Fibroblast of lung (primary cell): ENCODE measurements around the gene MSANTD1. TPM values are rescaled to one million over a fixed set of nuclear protein-coding genes. Genes with fewer than 3 reads are reported as not detected.

Source experiments
- DNase-seq, 2 donors: peaks; one replicate each; pipeline versions ENCODE4 v3.0.0 to v3.0.0-alpha.2; 2010; ENCODE audit warnings: low read depth in 2 of 2
- H2AFZ ChIP-seq: 2 replicates; pipeline ENCODE4 v1.5.1; 2012; ENCODE audit warnings: low read length, control low read depth, inconsistent platforms
- H3K27ac ChIP-seq: 2 replicates; pipeline ENCODE4 v1.5.1; 2011; ENCODE audit warnings: low read length, control low read depth; ENCODE audit not compliant: insufficient read depth
- H3K27me3 ChIP-seq: 2 replicates; pipeline ENCODE4 v1.5.1; 2011; ENCODE audit warnings: mild to moderate bottlenecking, low read length; ENCODE audit not compliant: control insufficient read depth, insufficient read depth
- H3K36me3 ChIP-seq: 2 replicates; pipeline ENCODE4 v1.5.1; 2011; ENCODE audit warnings: low read length; ENCODE audit not compliant: control insufficient read depth, insufficient read depth
- H3K4me1 ChIP-seq: 2 replicates; pipeline ENCODE4 v1.5.1; 2011; ENCODE audit warnings: low read length; ENCODE audit not compliant: control insufficient read depth, insufficient read depth; ENCODE audit errors: extremely low read depth
- H3K4me2 ChIP-seq: 2 replicates; pipeline ENCODE4 v1.5.1; 2011; ENCODE audit warnings: low read length, control low read depth; ENCODE audit not compliant: insufficient read depth; ENCODE audit errors: extremely low read depth
- H3K4me3 ChIP-seq, 4 experiments: fragments of 200-600 bp in 1 of 4; sonication (generic) in 1 of 4; replicated peaks in 1 of 4; 2 replicates each; pipeline ENCODE4 v1.5.1; 2011 to 2016; ENCODE audit warnings: low read length in 4 of 4, low read depth in 3 of 4, mild to moderate bottlenecking in 3 of 4, control low read depth in 2 of 4, inconsistent platforms in 1 of 4, mixed read lengths in 1 of 4; ENCODE audit not compliant: insufficient read depth in 1 of 4; ENCODE audit errors: control extremely low read depth in 1 of 4
- H3K79me2 ChIP-seq: 2 replicates; pipeline ENCODE4 v1.5.1; 2012; ENCODE audit warnings: mild to moderate bottlenecking, low read length, inconsistent platforms; ENCODE audit not compliant: control insufficient read depth, insufficient read depth
- H3K9ac ChIP-seq: 2 replicates; pipeline ENCODE4 v1.5.1; 2011; ENCODE audit warnings: mild to moderate bottlenecking, low read length, control low read depth; ENCODE audit not compliant: insufficient read depth
- H3K9me3 ChIP-seq: 2 replicates; pipeline ENCODE4 v1.5.1; 2012; ENCODE audit warnings: low read depth, low read length; ENCODE audit not compliant: control insufficient read depth, insufficient read depth
- H4K20me1 ChIP-seq: 2 replicates; pipeline ENCODE4 v1.5.1; 2011; ENCODE audit warnings: low read length; ENCODE audit not compliant: control insufficient read depth, insufficient read depth; ENCODE audit errors: extremely low read depth
- EZH2 ChIP-seq: IDR thresholded peaks from 2 replicates; pipeline ENCODE4 v1.5.1; 2012; ENCODE audit warnings: low read length, control low read depth, mild to moderate bottlenecking; ENCODE audit errors: missing control alignments
- polyA plus RNA-seq, 2 donors: library from polyadenylated mRNA; depleted of rRNA in 1 of 2; stranded (reverse) in 1 of 2; unstranded in 1 of 2; fragments of >200 nt; gene quantifications; 2 replicates each; pipeline ENCODE4 v1.2.1, GENCODE V29; 2011 to 2012; ENCODE audit warnings: missing spikeins in 1 of 2
- total RNA-seq: library from RNA; depleted of rRNA; stranded (reverse); fragments of >200 nt; gene quantifications from 2 replicates; pipeline ENCODE4 v1.2.1, GENCODE V29; 2014
- TF ChIP-seq, protein P1 (sequence below), 2 donors: IDR thresholded peaks in 1 of 2; conservative IDR thresholded peaks in 1 of 2; 1 replicate in 1 of 2; 2 replicates in 1 of 2; pipeline ENCODE4 v1.5.1; 2011 to 2012; ENCODE audit warnings: low read length in 2 of 2, control low read depth in 1 of 2, inconsistent platforms in 1 of 2, low read depth in 1 of 2, mild to moderate bottlenecking in 1 of 2

Gene MSANTD1
- total and polyA plus RNA-seq, 2 donors (not counting 1 experiment from before 2014, with no cell fraction given) = 0.50 TPM; not detected in 1

- no peak for TF ChIP-seq EZH2
- TF ChIP-seq, protein P1, sequence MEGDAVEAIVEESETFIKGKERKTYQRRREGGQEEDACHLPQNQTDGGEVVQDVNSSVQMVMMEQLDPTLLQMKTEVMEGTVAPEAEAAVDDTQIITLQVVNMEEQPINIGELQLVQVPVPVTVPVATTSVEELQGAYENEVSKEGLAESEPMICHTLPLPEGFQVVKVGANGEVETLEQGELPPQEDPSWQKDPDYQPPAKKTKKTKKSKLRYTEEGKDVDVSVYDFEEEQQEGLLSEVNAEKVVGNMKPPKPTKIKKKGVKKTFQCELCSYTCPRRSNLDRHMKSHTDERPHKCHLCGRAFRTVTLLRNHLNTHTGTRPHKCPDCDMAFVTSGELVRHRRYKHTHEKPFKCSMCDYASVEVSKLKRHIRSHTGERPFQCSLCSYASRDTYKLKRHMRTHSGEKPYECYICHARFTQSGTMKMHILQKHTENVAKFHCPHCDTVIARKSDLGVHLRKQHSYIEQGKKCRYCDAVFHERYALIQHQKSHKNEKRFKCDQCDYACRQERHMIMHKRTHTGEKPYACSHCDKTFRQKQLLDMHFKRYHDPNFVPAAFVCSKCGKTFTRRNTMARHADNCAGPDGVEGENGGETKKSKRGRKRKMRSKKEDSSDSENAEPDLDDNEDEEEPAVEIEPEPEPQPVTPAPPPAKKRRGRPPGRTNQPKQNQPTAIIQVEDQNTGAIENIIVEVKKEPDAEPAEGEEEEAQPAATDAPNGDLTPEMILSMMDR (conservative IDR thresholded peaks at IDR 0.05 in 1 of 2, IDR thresholded peaks at IDR 0.05 in 1 of 2; ENCODE audit: low read depth in 1 of 2, low read length in 2 of 2) = no peak
- Histone ChIP-seq H3K79me2 (no peaks in the 10 kb centered on the region), H2AFZ (no peak overlapping the region), H3K4me1 (peaks cover 5% of the 10 kb centered on the region), H3K9me3 (no peaks in the 10 kb centered on the region), H3K9ac (no peak overlapping the region), H3K27ac (no peak overlapping the region), H3K4me2 (no peak overlapping the region), H3K4me3 (no peak overlapping the region), H3K27me3 (peaks cover 3% of the 10 kb centered on the region), H4K20me1 (no peaks in the 10 kb centered on the region), H3K36me3 (no peaks in the 10 kb centered on the region)
- DNase-seq = no peak
Observed at GRCh38 chr4:3280466-3280865, 31.5 kb downstream of the MSANTD1 start.

GRCh38 chr4:3283483-3283882 lies 34.5 kb downstream of the MSANTD1 start:
- H3K9ac ChIP-seq = no peak overlapping the region
- peaks cover 2% of the 10 kb centered on the region for H3K4me1 ChIP-seq
- H3K36me3 ChIP-seq = no peaks in the 10 kb centered on the region
- no peak for DNase-seq
- H3K79me2 ChIP-seq = no peaks in the 10 kb centered on the region
- peaks cover 3% of the 10 kb centered on the region for H3K27me3 ChIP-seq
- H3K9me3 ChIP-seq = no peaks in the 10 kb centered on the region
- no peaks in the 10 kb centered on the region for H4K20me1 ChIP-seq
- H3K4me3 ChIP-seq = no peak overlapping the region
- H2AFZ ChIP-seq = no peak overlapping the region
- no peak overlapping the region for H3K4me2 ChIP-seq
- no peak overlapping the region for H3K27ac ChIP-seq
- TF ChIP-seq EZH2 = no peak
- TF ChIP-seq, protein P1 (conservative IDR thresholded peaks at IDR 0.05 in 1 of 2, IDR thresholded peaks at IDR 0.05 in 1 of 2; ENCODE audit: low read depth in 1 of 2, low read length in 2 of 2) = no peak

- no peak overlapping the region for H3K4me3 ChIP-seq
- H3K79me2 ChIP-seq = no peaks in the 10 kb centered on the region
- H3K36me3 ChIP-seq = no peaks in the 10 kb centered on the region
- TF ChIP-seq, protein P1 (conservative IDR thresholded peaks at IDR 0.05 in 1 of 2, IDR thresholded peaks at IDR 0.05 in 1 of 2; ENCODE audit: low read depth in 1 of 2, low read length in 2 of 2) = no peak
- TF ChIP-seq EZH2 = no peak
- peaks cover 2% of the 10 kb centered on the region for H3K4me1 ChIP-seq
- no peaks in the 10 kb centered on the region for H4K20me1 ChIP-seq
- no peak overlapping the region for H3K4me2 ChIP-seq
- no peak overlapping the region for H3K27ac ChIP-seq
- no peak overlapping the region for H3K9ac ChIP-seq
- no peak for DNase-seq
- no peaks in the 10 kb centered on the region for H3K9me3 ChIP-seq
- H2AFZ ChIP-seq = no peak overlapping the region
- peaks cover 3% of the 10 kb centered on the region for H3K27me3 ChIP-seq
Observed at GRCh38 chr4:3283916-3284315, 35.0 kb downstream of the MSANTD1 start.
